Fibroblast of pulmonary artery (primary cell): Measurements from ENCODE around the gene WNT11.
A peak's percentile ranks its signal among the peaks of the same experiment; 100 is the strongest.

Source experiments
- DNase-seq: peaks from one replicate; pipeline ENCODE4 v3.0.0-alpha.2; 2010; ENCODE audit warnings: low read depth
- H3K4me3 ChIP-seq: replicated peaks from 2 replicates; pipeline ENCODE4 v1.5.1; 2011; ENCODE audit warnings: low read depth, mild to moderate bottlenecking, control low read depth, low read length, moderate library complexity
- TF ChIP-seq, protein P1 (sequence below): IDR thresholded peaks from 2 replicates; pipeline ENCODE4 v1.5.1; 2011; ENCODE audit warnings: mild to moderate bottlenecking, control low read depth, low read length, inconsistent platforms; ENCODE audit errors: missing control alignments

The WNT11 gene

DNA sequence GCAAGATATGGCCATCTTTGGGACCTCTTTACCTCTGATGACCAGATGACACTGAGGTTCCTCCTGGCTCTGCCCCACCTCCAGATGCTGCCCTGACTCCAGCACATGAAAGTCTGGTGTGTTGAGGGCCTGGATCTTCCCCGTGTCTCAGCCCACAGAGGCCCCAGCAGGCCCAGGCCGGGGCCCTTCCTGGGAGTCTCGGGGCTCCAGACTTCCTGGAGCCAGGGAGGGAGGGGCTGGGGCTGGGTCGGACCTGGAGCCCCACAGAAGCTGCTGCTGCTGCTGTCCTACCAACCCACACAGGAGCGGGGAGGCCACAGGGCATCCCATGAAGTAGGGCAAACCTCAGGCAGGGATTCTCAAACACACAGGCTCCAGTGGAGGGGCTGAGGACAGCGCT is 32.2 kb upstream of the WNT11 start:
- H3K4me3 ChIP-seq: no peak overlapping the region
- DNase-seq: no peak
- TF ChIP-seq, protein P1, sequence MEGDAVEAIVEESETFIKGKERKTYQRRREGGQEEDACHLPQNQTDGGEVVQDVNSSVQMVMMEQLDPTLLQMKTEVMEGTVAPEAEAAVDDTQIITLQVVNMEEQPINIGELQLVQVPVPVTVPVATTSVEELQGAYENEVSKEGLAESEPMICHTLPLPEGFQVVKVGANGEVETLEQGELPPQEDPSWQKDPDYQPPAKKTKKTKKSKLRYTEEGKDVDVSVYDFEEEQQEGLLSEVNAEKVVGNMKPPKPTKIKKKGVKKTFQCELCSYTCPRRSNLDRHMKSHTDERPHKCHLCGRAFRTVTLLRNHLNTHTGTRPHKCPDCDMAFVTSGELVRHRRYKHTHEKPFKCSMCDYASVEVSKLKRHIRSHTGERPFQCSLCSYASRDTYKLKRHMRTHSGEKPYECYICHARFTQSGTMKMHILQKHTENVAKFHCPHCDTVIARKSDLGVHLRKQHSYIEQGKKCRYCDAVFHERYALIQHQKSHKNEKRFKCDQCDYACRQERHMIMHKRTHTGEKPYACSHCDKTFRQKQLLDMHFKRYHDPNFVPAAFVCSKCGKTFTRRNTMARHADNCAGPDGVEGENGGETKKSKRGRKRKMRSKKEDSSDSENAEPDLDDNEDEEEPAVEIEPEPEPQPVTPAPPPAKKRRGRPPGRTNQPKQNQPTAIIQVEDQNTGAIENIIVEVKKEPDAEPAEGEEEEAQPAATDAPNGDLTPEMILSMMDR: no peak

- no peak overlapping the region for H3K4me3 ChIP-seq
- TF ChIP-seq, protein P1: no peak
- no peak for DNase-seq
Observed at GRCh38 chr11:76237914-76238313, 31.6 kb upstream of the WNT11 start.

GRCh38 chr11:76237000-76237649 is 30.8 kb upstream of the WNT11 start:
- no peak overlapping the region for H3K4me3 ChIP-seq
- TF ChIP-seq, protein P1: no peak
- DNase-seq: no peak

DNA sequence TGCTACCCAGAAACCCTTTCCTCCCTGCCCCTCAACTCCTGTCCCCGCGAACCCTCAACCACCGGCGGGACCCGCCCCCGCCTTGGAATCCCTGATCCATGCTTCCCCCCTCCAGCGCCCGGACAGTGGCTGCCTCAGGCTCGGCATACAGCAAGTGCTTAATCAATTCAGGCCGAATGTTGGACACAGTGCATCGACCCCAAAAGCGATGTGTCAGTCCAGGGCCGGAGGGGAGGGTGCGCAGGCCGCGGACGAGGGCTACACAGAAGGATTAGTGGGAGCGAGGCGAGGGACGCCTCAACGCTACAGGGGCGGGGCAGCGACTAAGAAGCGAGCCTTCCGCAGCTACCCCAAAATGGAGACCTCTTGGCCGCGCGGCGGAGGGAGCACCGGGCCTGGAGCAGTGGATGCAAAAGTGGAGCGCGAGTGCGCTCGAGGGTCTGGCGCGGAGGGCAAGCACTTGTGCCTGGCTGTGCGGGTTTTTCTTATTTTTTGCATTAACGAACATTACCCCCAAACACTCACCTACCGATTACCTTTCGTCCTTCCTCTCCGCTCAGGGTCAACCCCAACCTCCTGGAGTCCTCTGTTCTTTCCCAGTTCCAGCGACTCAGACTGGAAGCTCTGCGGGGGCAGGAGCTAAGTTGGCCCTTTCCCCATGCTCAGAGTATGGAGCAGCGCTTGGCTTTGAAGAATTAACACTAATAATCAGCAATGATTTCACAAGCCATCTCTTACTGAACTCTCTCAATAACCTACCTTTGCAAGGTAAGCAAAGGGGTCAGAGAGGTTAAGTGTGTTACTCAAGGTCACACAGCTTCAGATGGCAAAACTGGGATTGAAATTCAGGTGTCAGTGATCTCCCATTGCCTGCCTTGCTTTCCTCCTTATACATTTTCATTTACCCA is 30.0 kb upstream of the WNT11 start:
- peak; percentile 52 for DNase-seq
- H3K4me3 ChIP-seq: peak overlapping the region; percentile 81
- TF ChIP-seq, protein P1: no peak

DNA sequence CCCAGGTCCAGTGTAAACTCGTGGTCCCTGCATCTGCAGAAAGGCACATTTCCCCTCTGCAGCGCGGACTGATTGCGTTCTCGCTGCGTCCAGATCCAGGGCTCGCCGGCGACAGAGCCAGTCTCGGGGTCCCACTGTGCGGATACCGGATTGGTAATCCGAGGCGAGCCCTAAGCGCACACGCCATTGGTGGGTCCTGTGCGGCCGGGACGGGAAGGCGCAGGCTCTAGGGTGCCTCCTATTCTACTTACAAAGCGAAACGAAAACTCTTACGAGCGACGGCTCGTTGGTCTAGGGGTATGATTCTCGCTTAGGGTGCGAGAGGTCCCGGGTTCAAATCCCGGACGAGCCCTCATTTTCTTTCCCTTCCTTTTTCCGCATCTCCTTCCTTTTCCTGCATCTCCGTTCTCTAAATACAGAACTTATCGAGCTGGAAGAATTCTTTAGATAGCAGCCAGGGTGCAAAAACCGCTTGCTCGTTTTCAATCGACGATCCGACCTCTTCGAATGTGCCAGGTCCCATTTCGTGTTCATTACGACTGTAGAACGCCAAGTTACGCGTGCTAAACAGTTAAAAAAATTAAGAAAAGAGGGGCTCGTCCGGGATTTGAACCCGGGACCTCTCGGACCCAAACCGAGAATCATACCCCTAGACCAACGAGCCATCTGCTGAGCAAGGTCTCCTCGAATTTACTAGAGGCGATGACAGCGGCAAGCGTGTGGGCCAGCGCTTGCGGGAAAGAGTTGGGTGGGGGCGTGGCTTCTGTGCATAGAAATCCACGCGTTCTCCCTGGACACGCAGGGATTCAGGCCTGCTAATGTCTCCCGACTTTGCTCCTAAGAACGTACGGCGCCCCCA is 29.2 kb upstream of the WNT11 start:
- H3K4me3 ChIP-seq: peak overlapping the region; percentile 81
- TF ChIP-seq, protein P1: no peak
- peak; percentile 93 for DNase-seq

- TF ChIP-seq, protein P1: no peak
- peak overlapping the region; percentile 81 for H3K4me3 ChIP-seq
- peak; percentile 46 for DNase-seq
Observed at GRCh38 chr11:76234416-76235232, 28.3 kb upstream of the WNT11 start.
